NCI-H1048 (cell line): ENCODE data around the gene SYDE2.
"Not testable (repeated sequence)": the region's sequence is repeated elsewhere in the genome, so short reads cannot be mapped to it uniquely, and the experiment has no call there.

ENCODE experiments used
- DNase-seq: peaks from one replicate; lab custom pipeline; 2025; lab: John Stamatoyannopoulos, UW

SYDE2 gene

GRCh38 chr1:85166351-85166750, 34.5 kb downstream of the SYDE2 start:
- no peak for DNase-seq

- no peak for DNase-seq
Measured at GRCh38 chr1:85158910-85159309, 41.9 kb downstream of the SYDE2 start.

- no peak for DNase-seq
Measured at GRCh38 chr1:85157436-85157835, 43.4 kb downstream of the SYDE2 start.

- DNase-seq, result no peak
Measured at GRCh38 chr1:85153149-85153891, 47.5 kb downstream of the SYDE2 start.

- no peak for DNase-seq
Measured at GRCh38 chr1:85151446-85151845, 49.4 kb downstream of the SYDE2 start.

GRCh38 chr1:85149805-85150204, 51.0 kb downstream of the SYDE2 start:
- no peak for DNase-seq

- no peak for DNase-seq
Measured at GRCh38 chr1:85148524-85149250, 52.1 kb downstream of the SYDE2 start.

- DNase-seq, result no peak
Measured at GRCh38 chr1:85146972-85147359, 53.9 kb downstream of the SYDE2 start.

- DNase-seq, result not testable (repeated sequence)
Measured at GRCh38 chr1:85146298-85146971, 54.4 kb downstream of the SYDE2 start.

- DNase-seq, result no peak
Measured at GRCh38 chr1:85144351-85144750, 56.5 kb downstream of the SYDE2 start.

GRCh38 chr1:85142753-85143152, 58.1 kb downstream of the SYDE2 start:
- no peak for DNase-seq

- not testable (repeated sequence) for DNase-seq
Measured at GRCh38 chr1:85138439-85138838, 62.4 kb downstream of the SYDE2 start.

GRCh38 chr1:85137660-85138059, 63.2 kb downstream of the SYDE2 start:
- DNase-seq, result no peak

GRCh38 chr1:85135392-85135798, 65.4 kb downstream of the SYDE2 start:
- DNase-seq, result no peak

GRCh38 chr1:85134583-85135391, 66.0 kb downstream of the SYDE2 start:
- no peak for DNase-seq

GRCh38 chr1:85133565-85134159, 67.2 kb downstream of the SYDE2 start:
- no peak for DNase-seq

- DNase-seq, result no peak
Measured at GRCh38 chr1:85132078-85132720, 68.6 kb downstream of the SYDE2 start.

GRCh38 chr1:85128316-85128715, 72.5 kb downstream of the SYDE2 start:
- DNase-seq, result no peak

- DNase-seq, result no peak
Measured at GRCh38 chr1:85125891-85126290, 74.9 kb downstream of the SYDE2 start.

GRCh38 chr1:85124091-85124490, 76.7 kb downstream of the SYDE2 start:
- no peak for DNase-seq

- no peak for DNase-seq
Measured at GRCh38 chr1:85122169-85122568, 78.6 kb downstream of the SYDE2 start.
